Activated CD4-positive, CD25-positive, alpha-beta regulatory T cell treated with anti-CD3 and anti-CD28 coated beads, Interleukin-2, amount 50 U/mL, for 16 hours (primary cell): ENCODE data around the gene LIAS.
"Not testable (repeated sequence)": the region's sequence is repeated elsewhere in the genome, so short reads cannot be mapped to it uniquely, and the experiment has no call there.

Experiments used
- DNase-seq: peaks from one replicate; pipeline ENCODE4 v3.0.0-alpha.2; 2020; ENCODE audit warnings: low read depth, low spot score

LIAS gene

DNA sequence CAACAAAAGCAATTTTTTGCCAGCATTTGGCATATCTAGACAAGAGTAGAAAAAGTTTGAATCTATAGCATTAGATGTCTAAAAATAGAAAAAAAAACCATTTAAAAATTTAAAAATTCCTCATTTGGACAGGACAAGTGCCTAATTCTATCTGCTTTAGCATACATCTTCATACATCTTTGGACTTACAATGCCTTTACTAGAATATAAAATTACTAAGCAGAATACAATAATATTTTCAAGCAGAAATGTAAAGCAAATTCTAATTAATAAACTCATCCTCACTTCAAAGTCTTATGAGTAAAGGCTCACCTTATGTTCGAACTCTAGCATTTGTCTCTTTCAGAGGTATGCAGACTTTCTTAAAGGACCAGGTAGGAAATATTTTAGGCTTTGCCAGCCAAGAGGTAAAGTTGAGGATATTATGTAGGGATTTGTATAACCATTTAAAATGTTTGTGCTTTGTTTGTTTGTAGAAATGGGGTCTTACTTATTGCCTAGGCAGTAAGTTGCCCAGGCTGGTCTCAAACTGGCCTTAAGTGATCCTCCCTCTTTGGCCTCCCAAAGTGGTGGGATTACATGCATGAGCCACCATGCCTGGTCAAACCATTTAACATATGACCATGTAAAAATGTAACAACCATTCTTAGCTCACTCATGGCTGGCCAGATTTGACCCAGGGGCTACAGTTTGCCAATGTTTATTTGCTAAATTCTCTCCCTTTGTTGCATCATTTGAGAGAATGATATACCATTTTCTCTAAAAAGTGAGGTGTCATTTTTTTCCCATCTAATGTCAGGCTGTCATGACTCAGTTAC lies 39.3 kb downstream of the LIAS start:
- no peak for DNase-seq

DNA sequence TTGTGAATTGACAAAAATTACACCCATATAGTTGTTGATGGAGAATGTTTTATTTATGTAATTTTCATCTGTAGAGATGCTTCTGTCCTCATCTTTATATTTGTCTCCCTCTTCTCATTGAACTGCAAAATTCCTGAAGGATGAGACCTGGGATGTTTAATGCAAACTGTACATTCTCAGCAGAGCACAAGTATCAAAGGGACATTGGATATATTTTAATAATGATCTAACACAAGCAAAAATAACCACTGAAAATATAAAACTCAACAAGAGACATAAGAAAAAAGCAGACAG lies 39.8 kb downstream of the LIAS start:
- DNase-seq, result no peak

DNA sequence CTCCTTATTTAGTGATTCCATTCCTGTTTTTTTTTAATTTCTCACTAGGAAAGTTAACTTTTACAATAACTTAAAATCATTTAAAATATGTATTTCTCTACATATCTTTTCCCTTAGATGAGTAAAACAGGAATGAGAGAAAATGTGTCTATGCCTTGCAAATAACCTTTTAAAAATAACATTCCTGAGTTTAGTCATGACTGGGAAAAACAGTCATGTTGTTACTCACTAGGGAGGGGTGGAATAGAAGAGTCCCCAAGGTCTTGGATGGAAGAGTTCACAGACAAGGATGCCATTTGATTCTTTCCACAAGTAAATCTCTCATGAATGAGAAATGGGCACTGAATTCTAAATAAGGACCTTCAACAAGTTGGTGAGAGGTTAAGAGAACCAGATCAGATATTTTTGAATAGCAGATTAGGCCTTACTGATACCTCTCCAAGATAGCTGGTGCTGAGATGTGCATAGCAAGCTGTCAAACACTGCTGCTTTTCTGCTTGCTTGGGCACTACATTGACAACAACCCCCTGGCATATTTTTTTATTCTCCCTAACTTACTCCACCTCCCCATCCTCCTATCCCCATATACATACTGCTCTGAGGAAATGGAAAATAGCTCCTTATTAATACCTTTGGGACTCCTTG lies 43.3 kb downstream of the LIAS start:
- no peak for DNase-seq

DNA sequence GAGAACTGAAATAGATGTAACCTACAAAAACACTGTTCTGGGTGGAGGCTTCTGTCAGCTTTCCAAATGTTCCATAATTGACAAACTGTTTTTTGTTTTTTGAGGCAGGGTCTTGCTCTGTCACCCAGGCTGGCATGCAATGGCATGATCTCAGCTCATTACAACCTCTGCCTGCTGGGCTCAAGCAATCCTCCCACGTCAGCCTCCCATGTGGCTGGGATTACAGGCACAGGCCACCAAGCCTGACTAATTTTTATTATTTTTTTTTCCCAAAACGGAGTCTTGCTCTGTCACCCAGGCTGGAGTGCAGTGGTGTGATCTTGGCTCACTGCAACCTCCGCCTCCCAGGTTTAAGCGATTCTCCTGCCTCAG lies 43.8 kb downstream of the LIAS start:
- not testable (repeated sequence) for DNase-seq

DNA sequence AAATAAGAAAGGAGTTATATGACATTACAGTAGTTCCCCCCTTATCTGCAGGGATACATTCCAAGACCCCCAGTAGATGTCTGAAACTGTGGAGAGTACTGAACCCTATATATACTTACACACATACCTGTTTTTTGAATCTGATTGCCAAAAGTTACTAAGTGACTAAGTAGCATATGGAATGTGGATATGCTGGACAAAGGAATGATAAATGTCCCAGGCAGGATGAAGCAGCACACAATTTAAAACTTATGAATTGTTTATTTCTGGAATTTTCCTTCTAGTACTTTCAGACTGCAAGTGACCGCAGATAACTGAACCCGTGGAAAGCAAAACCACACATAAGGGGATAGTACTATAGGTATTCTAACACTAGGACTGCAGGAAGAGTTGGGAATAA lies 45.7 kb downstream of the LIAS start:
- no peak for DNase-seq

DNA sequence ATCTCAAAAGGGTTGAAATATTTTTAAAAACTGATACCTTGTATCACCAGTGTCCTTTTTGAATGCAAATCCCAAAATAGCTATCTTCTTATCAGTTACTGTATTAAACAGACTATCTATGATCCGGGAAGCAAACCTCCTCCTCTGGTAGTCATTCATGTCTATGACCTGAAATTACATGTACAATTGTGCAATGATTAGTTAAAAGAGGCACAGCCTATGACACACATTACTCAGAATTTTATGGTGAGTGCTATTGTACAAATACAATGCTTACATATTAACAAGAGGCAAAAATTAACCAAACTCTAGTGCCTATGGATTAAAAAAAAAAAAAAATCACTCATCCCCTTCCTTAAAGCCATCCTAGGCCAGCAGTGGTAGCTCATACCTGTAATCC lies 46.7 kb downstream of the LIAS start:
- DNase-seq, result no peak

DNA sequence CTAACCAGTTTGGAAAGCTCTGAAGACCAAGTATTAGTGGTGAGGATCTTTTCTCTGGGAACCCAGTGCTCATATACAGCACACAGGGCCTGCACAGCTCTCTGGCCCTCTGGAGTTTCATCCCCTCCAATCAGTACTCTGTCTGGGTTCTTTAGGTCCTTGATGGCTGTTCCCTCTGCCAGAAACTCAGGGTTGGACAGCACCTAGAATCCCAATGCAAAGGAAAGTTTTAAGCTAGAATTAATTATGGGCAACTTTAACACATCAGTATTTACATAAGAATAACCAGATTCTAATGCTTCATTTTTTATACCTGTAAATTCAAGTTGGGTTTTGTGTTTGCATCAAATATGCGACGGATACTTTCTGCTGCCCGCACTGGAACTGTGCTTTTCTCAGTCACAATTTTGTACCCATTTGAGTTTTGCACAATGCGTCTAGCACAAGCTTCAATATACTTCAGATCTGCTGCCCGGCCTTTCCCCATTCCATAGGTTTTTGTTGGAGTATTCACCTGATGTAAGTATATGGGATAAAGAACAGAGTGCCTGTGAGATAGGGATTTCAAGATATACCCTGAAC lies 51.6 kb downstream of the LIAS start:
- no peak for DNase-seq

DNA sequence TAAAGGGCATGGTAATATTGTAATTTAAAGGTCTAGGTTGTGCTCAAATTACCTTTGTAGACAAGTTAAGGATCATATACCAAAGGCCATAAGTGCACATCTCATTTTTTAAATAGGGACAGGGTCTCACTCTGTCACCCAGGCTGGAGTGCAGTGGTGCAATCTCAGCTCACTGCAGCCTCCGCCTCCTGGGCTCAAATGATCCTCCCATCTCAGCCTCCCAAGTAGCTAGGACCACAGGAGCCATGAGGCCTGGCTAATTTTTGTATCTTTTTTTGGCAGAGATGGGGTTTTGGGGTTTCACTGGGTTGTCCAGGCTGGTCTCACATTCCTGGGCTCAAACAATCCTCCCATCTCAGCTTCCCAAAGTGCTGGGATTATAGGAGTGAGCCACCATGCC lies 55.4 kb downstream of the LIAS start:
- not testable (repeated sequence) for DNase-seq

DNA sequence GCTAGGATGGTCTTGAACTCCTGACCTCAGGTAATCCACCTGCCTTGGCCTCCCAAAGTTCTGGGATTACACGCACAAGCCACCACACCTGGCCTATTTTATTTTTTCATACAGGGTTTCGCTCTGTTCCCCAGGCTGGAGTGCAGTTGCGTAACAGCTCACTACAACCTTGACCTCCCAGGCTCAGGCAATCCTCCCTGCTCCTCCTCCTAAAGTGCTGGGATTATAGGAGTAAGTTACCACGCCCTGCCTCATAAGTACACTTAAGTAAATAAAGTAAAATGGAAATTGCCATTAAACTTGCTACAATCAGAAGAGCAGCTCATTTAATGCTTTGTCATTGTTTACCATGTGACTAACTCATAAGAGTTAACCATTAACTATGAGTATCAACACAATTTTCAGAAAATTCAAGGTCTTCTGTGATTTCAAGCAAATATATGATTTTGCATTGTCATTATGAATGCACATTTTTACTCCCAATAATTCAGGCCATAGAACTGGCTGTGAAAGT lies 56.1 kb downstream of the LIAS start:
- DNase-seq, result no peak

DNA sequence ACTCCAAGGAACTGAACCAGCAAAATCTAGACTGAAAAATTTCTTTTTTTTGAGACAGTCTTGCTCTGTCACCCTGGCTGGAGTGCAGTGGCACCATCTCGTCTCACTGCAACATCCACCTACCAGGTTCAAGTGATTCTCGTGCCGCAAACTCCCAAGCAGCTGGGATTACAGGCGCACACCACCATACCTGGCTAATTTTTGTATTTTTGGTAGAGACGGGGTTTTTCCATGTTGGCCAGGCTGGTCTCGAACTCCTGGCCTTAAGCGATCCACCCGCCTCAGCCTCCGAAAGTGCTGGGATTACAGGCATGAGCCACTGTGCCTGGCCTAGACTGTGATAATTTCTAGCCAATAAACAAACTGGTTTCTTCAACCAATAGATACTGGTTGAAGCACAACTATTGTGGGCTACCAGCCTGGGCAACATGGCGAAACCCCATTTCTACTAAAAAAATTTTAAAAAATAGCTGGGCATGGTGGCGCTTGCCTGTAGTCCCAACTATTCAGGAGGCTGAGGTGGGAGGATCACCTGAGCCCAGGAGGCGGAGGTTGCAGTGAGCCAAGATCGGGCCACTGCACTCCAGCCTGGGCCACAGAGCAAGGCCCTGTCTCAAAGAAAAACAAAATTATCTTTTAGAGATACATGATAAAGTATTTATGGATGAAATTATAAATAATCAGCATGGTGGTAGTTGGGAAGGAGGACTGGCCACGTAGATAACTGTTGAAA lies 57.0 kb downstream of the LIAS start:
- DNase-seq, result not testable (repeated sequence)

DNA sequence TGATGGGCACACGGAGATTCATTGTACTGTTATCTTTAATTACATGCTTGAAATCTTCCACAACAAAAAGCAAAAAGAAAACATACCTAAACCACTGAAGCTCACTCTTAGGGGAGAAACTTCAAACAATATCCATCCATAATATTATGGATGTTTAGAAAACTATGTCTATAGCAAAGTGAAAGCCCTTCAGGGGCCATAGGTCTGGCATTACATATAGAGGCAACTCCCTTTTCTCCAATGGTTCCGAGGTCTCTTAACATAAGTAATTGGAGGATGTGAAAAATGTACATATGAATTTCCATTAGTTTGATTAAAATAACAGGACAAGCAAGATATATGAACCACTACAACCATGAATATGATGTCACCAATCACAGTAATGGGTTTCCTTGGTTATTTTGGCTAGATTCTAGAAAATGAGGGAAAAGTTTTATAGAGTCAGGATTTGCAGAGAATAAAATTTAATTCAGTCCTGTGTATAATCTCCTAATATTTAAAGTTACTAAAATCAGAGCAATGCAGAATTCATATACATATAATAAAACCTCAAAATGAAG lies 57.6 kb downstream of the LIAS start:
- no peak for DNase-seq

DNA sequence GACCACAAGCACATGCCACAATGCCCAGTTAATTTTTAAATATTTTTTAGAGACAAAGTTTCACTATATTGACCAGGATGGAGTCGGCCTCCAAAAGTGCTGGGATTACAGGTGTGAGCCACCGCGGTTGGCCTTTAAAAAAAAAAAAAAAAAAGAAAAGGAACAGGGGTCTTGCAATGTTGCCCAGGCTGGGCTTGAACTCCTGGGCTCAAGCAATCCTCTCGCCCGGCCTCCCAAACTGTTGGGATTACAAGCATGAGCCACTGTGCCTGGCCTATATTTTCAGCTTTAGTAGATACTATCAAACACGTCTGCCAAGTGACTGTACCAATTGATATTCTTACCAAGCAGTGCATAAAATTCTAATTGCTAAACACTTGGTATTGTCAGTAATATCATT lies 59.6 kb downstream of the LIAS start:
- no peak for DNase-seq

DNA sequence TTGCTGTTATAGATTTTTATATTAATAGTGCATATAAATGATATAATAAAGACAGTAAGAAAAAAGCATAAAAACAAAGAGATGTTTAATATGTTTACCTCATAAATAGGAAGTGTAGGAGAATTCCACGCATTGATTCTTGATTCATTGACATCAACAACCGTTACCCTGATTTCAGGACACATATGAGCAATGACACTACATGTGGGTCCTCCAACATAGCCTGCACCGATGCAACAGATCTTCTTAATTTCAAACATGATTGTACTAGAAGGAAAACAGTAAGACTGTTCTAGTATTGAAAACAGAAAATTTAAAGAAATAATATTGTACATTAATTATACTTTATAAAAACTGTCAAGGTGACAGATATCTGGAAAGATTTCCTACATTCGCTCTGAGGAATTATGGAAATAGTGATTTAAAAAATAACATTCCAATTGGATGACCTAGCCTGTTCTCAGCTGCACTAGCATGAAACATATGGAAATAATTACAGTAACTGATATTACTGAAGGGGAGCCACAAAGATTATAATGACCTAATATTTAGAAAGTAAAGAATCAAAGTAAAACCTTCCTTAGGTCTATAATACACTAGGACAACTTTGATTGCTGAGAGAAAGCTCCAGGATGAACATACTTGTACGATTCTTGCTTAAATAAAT lies 62.5 kb downstream of the LIAS start:
- DNase-seq, result no peak

DNA sequence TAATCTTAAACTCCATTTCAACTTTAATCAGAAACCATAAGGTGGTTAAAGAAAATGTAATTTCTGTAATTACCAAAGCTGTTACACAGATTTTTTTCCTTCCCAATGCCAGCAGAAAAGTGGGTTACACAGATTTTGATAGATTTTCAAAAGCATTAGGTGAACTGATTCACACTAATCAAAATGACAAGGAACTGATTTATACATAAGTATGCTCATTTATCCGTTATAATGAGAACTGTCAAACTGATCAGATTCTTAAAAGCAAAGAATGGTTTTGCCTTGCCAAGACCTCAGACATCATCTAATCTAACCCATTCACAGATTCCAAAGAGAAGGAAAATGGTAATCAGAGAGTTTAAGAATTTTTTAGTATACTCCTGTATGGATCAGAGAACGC lies 63.2 kb downstream of the LIAS start:
- DNase-seq, result no peak

DNA sequence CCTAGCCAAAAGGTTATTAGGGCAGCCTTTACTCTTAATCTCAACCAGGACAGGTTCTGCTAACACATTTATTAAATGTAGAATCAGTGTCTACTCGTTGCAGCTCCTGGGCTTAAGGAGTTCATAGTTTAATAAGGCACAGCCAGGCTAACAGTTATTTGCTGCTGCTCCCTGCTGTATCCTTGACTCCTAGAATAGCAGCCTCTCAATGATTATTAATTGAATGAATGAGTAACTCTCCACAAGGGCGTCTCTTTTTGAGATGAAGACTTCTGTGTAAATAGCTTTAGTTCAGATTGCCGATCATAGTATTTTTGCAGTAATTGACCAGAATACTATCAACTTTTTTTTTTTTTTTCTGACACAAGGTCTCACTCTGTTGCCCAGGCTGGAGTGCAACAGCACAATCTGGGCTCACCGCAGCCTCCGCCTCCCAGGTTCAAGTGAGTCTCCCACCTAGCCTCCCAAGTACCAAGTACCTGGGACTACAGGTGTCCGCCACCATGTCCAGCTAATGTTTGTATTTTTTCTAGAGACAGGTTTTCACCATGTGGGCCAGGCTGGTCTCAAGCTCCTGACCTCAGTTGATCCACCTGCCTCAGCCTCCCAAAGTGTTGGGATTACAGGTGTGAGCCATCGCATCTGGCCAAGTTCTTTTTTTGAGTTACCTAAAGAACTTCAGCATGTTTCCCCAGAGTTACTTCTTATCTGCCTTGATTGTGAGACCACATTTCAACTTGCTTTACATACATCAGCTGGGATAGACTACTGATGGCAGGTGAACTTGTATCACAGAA lies 65.5 kb downstream of the LIAS start:
- DNase-seq, result no peak

DNA sequence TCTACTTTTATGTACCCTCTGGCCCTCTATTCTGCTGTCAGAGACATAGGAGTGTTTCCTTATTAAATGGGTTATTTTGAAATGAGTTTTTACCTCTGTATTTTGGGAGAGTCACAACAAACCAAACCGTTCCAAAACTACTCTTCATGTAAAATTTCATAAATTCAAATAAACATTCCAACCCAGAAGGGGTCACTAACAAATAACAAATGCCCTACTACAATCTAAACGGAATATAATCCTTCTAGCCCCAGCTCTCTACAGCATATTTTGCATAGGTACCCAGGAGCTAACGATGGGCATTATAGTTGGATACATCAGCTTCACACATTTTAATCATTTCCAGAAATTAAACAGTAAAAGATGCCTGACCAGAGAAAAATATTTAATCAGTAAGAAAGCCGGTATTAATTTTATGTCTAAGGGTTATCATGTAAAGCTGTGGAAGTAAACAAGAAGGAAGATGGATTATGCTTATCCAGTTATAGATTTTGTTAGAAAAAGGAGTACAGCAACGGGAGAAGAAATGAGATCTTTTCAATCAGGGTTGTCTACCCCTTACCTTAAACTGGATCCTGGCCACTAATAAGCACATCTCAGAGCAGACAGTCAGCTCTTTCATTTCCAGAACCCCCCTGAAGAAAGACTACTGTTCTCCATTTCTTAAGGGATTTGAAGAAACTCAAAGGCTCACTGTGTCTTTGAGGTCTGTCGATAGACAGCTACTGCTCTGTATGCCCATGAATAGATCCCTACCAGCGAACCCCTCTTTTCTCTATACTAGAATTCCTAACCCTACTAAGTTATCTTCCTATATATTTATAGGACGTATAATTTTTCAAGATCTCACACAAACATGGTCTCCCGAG lies 67.2 kb downstream of the LIAS start:
- no peak for DNase-seq

DNA sequence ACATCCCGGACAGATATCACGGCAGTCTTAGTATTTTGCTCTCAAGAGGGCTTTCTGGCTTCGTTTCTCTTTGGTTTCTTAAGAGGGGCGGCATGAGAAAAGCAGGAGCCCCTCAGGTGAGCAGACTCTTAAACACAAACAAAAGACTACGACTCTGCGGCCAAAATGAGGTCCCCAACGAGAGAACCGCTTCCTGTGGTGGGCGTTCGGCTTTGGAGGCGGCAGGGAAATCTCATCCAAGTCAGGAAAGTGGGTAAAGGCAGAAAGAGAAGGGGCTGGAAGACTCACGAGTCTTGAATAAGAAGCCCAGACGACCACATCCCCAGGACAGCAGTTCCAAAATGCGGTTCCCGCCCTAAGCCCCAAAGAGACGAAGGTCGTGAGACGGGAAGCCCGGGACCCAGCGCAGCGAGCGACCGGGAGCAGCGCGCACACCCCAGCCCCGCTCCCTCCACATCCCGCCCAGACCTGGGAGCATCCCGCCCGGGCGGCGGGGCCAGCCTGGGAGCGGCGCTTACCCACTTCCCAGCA lies 68.0 kb downstream of the LIAS start:
- no peak for DNase-seq

DNA sequence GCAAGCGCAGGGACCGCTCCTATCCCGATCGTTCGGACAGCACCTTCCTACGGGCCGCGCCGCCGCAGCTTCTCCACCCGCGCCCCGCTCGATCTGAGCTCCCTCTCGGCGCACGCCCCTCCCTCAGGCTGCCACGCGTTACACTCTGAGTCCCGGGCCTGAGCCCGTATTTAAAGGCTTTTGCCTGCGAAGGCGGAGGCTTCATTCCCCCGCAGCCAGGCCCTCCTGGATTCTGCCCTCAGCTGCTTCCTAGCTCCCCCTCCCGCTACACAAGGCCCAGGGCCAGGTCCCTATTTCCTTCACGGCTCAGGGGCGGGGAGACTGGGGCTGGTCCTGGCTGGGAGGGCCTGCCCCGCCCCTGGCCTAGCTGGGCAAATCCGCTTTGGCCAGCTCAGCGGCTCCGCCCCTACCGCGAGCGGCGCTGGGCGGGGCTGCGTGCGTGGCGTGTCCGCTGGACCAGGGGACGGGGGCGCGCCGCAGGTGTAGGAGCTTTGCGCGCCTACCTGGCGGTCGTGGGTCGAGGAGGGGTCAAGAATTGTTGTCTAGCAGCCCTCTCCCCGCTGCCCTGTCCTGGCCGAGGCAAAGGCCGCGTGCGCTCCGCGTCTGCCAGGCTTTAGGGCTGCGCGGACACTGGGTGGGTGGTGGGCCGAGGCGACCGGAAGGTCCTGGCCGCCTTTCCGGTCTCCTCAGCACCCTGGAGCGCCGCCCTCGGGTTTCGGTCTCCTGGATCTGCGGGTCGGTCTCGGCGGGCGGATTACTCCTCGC lies 68.6 kb downstream of the LIAS start, which contains the start of gene UGDH:
UGDH (minus strand) TSS at position 144 of the 765 bp plus-strand sequence. CDS start 5,927 bp downstream, outside the sequence.
- DNase-seq, result peak; percentile 79
